Stimulated activated CD4-positive, alpha-beta T cell treated with anti-CD3 and anti-CD28 coated beads, Interleukin-15, amount 100 ng/mL, for 1 hour (primary cell): ENCODE results near the gene GRID1.
"Not testable (repeated sequence)": the region's sequence is repeated elsewhere in the genome, so short reads cannot be mapped to it uniquely, and the experiment has no call there.

Source experiments
- DNase-seq, 2 donors: peaks; one replicate each; pipeline ENCODE4 v3.0.0-alpha.2; 2020; ENCODE audit warnings: low read depth in 1 of 2, low spot score in 1 of 2

GRID1 gene

DNA sequence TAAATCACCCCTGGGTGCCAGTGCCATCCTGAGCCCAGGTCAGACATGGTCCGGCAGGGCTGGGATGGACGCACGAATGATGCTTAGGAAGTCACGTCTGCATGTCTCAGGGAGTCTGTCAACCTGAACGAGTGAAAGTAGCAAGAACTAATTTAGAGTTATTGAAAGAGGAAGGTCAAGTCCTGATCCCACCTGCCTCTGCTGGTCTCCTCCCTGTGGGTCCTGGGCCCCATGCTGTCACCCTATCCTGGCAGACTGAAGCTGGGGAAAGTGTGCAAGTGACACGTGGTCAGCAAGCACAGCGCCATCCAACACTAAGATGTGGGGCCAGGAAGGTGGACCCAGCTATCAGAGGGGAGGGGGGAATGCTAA, 26.1 kb upstream of the GRID1 start:
- no peak for DNase-seq

DNA sequence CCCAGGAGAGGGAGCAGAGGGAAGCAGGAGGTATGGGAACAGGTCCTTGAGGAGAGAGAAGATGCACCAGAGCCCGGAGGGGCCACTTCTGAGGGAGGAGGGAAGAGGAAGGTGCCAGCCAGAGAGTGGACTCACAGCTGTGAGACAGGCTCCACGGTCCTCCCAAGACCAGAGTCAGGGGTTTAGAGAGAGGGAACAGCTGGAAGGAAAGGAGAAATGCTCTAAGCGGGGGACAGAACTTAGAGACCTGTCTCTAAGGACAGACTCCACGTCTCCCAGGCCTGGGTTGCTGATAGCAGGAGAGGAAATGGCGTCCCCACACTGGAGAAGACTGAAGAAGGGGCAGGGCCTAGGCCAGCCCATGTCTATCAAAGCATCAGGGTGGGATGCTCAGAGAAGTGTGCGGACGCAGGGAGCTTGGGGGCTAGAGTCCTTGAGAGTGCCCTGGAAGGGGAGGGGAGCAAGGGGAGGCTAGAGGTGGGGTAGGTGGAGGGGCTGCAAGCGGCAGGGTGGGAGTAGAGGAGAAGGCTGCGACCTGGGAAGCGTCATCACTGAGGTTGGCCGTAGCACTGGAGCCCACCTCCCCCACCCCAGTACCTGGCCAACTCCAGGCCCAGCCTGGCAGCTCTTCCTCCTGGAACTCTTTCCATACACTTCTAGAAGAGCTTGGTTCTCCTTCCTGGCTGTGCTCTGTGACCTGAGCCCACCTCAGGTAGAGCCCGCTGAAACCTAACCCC, 25.6 kb upstream of the GRID1 start:
- DNase-seq = no peak

DNA sequence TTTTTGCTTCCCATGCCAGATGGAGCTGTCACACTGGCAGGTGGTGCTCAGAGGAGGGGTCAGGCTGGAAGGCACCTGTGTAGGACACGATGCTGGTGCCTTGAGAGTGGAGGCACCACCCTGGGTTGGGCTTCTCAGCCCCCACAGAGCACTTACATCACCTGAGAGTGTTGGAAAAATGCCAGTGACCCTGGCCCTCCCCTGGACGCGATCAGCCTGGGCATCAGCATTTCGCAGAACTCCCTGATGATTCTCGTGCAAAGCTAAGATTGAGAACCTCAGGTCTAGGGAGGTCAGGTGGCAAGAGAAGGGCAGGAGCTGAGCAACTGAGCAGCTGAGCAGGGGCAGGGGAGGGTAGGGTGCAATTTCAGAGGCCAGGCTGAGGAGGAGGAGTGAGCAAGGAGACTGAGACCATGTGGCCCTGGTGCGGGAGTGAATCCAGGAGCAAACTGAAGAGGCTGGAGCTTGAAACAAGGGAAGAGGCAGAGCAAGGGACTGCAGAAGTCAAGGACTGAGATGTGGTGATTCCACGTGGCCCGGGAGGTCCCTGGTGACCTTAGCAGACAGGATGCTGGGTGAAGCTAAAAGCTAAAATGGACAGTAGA, 24.7 kb upstream of the GRID1 start:
- no peak for DNase-seq

DNA sequence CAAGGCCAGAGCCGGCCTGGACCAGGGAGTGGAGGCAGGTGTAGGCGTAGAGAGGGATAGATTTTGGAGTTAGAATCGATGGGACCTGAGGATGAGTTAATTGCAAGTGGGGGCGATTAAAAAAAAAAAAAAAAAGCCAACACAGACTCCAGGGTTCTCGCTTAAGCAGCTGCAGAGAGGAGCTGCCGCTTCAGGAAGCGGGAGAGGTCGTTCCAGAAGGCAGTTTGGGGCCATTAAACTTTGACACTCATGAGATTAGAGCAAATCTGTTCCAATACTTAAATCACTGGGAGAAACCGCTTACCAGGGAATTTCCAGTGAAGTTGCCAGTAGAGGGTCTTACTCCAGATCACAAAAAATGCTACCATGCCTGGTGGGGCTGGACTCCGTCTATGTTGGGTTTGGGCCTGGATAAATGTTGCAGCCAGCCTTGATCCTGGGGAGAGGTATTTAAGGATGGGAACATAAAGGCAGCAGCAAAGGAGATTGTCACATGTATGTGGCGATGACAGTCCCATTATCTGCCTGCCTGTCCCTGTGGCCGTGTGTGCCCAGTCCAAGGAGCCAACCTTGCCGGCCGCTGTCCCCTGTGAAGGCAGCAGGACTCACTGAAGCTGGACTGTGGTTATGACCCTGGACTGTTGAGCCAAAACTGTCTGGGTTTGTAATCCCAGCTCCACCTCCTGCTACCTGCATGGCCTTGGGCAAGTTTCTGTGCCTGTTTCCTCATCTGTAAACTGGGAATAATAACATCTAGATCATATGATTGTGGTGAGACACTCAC, 23.9 kb upstream of the GRID1 start:
- no peak for DNase-seq

DNA sequence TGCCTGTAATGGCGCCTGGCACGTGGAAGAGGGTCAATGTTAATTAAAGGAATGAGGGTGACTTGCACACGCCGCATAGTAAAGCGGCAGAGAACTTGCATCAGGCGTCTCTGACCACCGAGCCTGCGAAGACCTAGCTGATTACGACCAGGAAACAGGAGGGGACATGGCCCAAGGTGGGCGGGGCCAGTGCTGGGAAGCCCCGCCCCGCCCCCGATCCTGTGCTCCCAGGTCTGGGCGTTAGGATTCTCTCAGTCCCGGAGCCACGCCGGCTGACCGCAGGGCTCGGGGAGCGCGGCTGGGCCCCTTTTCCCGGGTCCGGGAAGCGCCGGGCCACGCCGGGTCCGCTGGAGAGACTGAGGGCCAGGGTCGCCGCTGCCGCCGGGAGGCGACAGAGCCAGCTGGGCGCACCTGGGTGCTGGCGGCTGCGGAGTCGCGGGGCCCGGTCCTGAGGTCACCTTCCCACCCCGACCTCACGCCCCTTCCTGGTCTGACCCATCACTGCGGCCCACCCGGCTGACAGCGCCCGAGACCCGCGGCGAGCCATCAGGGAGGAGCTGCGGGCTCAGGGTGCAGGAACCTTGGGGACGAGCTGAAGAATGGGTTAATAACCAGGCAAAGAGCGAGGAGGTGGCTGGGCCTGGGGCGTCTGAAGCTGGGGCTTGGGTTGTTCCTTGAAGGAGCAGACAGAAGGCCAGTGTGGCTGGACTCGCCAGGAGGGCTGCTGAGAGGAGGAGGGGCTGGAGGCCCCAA, 23.0 kb upstream of the GRID1 start:
- no peak for DNase-seq

DNA sequence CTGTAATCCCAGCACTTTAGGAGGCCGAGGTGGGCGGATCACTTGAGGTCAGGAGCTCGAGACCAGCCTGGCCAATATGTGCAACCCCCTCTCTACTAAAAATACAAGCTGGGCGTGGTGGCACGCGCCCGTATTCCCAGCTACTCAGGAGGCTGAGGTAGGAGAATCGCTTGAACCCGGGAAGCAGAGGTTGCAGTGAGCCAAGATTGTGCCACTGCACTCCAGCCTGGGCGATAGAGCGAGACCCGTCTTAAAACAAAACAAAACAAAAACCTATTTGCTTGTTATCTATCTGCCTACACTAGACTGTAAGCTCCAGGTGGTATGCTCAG, 22.5 kb upstream of the GRID1 start:
- DNase-seq = not testable (repeated sequence)

DNA sequence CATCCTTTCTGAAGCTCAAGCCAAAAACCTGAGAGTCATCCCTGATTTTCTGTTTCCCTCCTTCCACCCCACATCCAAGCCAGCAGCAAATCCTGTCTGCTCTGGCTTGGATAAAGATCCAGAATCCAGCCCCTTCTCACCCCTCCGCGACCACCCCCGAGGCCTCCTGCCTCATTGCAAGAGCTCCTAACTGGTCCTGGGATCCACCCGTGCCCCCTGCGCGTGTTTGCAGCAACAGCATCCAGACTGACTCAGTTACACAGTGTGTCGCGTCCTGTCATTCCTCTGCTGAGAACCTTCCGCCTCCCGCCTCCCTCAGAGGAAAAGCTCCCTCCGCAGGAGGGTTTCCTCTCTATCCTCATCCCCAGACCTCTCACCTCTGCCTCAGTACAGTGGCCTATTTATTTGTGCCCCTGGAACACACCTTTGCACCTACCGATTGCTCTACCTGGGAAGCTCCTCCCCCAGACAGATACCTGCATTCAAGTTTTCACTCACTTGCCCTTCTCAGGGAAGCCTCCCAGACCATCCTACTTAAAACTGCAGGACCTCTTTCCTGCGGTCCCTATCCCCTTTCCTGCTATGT, 21.6 kb upstream of the GRID1 start:
- DNase-seq = no peak

DNA sequence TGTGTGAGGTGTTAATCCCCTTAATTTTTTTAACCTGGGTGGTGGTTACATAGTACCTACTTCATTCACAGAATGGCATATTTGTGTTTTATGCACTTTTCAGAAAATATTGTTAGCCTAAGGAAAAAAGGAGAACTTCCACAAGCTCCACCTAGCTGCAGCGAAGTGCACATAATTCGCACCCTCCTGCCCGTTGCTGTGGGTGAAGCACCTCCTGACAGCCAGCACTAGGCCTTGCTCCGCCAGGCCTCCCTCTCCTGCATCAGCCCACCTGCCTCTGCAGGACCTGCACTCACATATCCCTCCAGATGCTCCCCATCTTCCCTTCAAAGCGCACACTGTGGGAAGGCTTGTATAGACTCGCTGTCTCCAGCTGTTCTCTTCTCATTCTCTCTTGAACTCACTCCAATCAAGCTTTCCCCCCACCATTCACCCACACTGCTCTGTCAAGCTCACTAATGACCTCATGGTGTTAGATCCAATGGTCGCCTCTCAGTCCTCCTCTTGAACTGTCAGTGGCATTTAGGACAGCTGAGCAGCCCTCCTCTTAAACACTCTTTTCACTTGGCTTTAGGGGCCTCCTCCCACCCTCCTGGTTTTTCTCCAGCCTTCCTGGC, 20.7 kb upstream of the GRID1 start:
- no peak for DNase-seq

DNA sequence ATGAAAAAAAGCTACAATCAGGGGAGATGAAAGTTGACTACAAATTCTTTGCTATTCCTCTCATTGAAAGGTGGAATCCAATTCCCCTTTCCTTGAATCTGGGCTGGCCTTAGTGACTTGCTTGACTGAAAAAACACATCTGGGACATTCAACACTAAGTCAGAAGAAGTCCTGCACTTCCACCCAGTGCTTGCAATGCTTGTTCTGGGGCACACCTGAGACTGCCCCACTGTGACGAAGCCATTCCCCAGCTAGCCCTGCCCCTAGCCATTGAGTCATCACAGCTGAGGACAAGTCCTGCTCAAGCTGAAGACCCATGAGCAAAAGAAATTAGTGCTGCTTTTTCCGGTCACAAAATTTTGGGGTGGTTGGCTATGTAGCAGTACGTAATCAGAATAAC, 19.2 kb upstream of the GRID1 start:
- DNase-seq = no peak

DNA sequence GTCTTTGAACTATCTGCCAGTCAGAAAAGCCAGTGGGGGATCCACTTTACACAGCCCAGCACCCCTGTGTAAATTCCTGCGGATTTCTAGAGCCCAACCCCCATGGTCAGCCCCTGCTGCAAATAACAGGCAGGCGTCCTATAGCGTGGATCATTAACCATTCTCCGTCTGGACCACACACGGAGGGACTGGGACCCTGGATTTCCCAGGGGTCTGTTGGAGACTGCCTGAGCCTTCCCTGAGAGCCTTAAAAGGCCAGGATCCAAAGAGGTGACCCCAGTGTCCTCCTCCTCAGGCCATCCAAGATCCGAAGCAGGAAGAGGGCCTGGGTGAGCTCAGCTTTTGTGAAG, 11.2 kb upstream of the GRID1 start:
- no peak for DNase-seq

DNA sequence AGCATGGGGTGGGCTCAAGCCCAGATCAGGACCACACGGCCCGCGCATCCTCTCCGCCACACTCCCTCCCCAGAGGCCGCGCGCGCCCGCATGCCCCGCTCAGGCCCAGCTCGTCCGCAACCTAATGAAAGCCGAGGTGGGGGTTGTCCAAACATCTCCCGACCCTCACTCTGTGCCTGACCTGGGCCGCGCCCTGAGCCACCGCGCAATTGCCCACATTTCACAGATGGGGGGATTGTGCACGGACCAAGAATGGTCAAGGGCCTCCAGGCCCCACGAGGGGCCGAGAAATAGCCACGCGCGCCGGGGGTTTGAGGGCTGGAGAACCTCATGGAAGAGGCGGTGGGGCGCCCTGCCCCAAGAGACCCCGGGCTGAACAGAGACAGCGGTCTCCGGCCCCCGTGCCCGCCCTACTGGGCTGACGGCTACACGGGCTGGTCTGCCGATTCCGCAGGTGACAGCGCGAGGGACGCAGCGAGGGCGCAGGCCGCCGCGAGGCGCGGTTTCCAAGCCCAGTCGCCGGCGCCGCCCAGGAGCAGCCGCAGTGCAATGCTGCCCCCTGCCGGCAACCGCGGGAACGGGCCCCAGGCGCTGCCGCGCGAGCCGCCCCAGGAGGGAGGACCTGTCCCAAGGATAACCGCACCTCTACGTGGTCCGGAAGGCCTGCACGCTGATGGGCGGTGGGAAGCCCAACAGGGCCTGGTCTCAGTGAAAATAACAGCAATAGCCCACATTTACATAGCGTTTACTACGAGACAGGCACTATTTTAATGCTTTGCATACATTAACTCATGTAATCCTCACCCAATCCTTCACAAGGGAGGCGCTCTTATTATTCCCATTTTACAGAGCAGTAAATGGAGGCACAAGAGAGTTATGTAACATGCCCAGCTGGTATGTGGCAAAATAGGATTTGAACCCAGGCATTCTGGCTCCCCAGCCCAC, 10.5 kb upstream of the GRID1 start:
- peak; percentile 65 to 82 for DNase-seq

DNA sequence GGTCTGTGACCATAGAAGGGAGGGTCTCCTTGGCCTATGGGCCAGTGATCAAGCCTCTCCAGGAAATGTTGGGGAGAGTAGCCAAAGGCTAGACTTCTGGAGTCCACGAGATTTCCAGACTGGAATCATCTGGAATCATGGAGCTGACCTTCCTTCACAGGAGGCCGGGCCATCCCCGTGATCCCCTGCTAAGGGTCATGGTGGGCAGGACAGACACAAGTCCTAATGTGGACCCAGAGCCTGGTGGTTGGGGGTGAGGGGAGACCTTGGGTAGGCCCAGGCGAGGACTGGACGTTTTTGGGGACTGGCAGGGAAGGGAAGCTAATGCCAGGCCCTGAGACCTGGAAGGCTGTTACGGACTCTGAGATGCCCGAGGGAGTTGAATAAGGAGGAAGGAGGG, 9.8 kb upstream of the GRID1 start:
- DNase-seq = no peak

DNA sequence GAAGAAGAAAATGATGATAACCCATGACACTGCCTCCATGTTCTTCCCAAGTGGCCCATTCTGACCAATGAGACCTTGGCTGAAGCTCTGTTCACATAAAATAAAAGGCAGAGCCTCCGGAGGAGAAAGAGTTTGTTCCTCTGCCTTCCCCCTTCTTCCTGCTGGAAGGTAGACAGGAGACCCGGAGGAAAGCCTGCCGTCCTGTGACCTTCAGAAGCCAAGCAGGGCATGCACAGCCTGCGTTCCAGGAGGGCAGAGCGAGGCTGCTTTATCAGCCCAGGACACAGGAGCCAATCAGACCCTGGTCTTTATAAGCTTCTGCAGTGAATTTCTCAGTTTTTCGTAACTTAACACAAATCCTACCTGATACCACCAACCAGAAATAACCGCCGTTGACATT, 8.6 kb upstream of the GRID1 start:
- no peak for DNase-seq

DNA sequence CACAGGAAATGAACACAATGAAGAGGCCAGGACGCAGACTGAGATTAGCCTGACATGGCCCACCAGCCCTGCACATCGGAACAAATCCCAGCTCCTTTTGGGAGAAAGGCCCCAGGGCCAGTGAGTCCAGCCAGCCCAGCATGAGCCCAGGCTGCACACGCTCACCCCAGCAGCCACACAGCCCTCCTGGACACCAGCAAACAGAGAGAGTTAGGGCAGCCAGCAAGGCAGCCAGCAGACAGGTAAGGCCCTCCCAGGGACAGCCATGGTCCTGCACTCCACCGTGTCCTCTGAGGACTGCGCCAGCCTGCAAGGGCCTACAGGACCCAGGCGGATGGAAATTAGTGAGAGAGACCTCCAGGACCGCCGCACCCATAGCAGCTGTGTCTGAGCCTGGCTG, 8.1 kb upstream of the GRID1 start:
- no peak for DNase-seq

DNA sequence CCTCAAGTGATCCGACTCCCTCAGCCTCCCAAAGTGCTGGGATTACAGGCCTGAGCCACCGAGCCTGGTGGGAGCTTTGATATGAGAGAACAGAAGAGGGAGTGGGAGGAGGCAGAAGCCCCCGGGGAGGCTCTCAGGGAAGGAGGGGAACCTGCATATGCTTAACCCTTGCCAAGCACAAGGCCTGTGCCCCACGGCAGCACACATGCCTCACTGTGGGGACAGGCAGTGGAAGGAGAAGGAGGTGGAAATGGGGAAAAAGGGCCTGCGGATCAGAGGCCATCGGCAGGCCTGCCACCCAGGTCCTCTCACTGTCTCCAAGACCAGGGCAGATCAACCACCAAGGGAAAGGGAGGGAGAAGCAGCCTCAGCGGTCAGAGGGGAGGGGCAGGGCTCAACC, 7.2 kb upstream of the GRID1 start:
- no peak for DNase-seq

DNA sequence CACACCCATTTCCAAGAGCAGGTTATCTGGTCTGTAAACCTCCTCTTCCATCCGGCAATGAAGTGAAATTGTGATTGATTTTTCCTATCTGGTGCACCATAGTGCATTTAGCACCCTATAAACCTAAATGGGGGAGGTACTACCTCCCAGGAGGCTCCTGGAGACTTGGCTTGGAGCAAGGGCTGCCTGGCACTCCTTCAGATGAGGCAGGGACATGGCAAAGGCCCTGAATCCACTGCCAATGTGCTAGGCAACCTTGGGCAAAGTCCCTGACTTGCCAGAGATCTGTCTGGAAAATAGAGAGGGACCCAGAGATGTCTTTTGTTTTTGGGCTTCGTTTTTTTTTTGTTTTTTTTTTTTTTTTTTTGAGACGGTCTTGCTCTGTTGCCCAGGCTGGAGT, 6.7 kb upstream of the GRID1 start:
- no peak for DNase-seq

DNA sequence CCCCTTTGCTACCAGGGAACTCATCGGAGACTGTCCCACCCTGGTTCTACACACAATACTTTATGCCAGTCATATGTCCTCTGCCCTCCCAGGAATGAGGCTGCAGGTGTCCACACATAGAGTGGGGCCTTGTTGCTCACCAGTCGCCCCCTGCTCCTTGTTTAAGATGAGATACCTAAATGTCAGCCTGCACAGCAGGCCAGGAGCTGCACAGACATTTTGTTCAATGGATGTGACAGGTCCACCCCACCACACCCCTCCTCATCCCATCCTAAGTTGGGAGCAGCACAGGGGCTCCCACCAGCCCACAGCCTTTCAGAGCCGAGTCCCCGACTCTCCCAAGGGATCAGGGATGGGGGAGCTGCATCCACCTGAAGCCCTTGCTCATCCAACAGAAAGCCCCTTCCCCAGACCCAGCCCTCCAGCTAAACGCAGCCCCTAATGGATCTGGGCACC, 6.2 kb upstream of the GRID1 start:
- no peak for DNase-seq

DNA sequence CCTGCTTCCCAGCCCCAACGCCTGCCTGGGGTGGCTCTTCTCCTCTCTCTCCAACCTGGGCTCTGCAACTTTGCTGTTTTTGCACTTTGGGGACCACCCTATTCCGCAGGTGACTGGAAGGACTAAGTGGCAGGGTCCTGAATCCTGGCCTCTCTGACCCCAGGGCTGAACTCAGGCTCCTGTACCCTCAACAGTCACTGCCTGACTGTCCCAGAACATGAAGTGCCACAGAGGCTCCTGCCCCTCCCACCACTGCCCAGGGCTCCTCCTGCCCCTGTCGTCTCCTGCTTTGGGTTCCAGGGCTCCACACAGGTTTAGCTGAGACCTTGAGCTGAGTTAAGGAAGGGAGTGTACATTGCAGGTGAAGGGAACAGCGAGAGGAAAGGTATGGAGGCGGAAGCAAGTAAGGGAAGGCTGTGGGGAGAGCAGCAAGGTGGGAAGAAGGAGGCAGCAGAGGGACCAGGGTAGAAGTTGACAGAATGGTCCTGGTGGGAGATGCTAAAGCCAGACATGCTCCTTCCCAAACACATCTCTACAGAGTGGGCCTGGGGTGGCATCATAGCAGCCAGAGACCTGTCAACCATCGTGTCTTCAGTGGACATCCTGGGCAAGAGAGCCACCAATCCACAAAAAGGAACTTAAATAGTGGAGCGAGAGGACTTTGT, 5.7 kb upstream of the GRID1 start:
- no peak for DNase-seq

DNA sequence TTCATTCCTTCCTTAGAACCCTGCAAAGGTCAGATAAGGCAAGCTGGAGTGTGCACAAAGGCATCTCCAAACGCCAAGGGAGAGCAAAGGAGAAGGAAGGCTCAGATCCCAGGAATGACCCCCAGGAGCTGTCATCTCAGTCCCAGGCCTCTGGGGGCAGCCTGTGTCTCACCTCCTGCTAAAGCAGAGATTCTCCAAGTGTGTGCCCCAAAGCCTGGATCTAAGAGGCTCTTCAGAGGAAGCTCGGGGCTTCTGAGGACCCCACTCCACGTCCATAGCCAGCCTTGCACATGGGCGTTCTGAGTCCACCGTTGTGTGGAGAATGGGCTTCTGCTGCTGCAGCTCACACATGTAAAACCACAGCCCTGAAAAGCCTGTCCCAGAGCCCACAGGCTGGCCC, 5.1 kb upstream of the GRID1 start:
- DNase-seq = no peak
